Measurements from ENCODE around the gene LHPP.

Gene LHPP

GRCh38 chr10:124500757-124501156, 39.1 kb downstream of the LHPP start:
- no peak for DNase-seq

GRCh38 chr10:124504711-124505110, 43.1 kb downstream of the LHPP start:
- DNase-seq = no peak

DNA sequence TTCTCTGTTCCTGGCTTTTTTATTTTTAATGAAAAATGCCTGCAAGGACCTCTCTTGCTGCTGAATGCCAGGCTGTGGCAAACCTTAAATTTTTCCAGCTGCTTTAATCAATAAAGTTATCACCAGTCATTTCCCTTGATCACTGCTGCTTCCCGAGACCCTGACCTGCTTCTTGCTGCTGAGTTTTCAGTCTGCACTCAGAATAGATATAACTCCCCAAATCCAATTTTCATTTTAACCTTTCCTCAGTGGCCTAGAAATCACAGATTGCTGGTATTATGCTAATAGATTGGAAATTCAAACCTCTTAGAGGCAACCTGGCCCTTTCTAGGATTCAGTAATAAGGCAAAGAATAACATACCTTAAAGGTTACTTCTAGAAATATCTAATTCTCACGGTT, 43.7 kb downstream of the LHPP start:
- no peak for DNase-seq

GRCh38 chr10:124508070-124508667, 46.5 kb downstream of the LHPP start:
- no peak for DNase-seq

GRCh38 chr10:124508907-124509454, 47.4 kb downstream of the LHPP start:
- DNase-seq = no peak

GRCh38 chr10:124509880-124510632, 48.4 kb downstream of the LHPP start:
- no peak for DNase-seq

DNA sequence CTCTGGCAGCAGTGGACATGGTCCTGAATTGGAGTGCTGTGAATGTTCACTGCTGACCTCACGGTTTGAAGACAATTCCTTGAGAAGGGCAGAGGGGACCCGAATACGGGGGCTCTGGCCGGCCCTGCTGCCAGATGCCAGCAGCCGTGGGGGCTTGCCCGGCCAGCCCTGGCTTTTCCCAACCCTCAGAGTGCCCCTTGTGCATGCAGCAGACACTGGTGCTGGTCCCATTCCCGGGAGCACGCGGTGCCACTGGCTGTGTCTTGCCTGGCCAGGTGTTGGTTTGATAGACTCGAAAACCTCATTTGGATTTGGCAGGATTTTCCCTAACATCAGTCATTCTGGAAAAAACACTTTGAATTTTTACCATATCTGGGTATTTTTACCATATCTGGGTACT, 49.1 kb downstream of the LHPP start:
- no peak for DNase-seq

- DNase-seq = no peak
Observed at GRCh38 chr10:124511205-124512039, 49.8 kb downstream of the LHPP start.

DNA sequence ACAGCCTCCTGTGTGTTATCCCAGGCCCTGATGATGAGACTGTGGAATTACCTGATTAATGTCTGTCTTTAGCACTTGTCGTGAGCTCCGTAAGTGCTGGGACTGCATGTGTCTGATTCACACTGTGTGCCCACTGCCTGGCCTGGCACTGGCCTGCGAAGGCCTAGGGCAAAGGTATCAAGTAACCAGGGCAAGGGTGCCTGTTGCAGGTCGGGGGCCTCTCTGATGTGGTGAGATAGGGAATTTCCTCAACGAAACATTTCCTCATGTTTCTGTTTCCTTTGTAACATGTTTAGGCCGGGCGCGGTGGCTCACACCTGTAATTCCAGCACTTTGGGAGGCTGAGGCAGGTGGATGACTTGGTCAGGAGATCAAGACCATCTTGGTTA, 50.4 kb downstream of the LHPP start:
- no peak for DNase-seq

- no peak for DNase-seq
Observed at GRCh38 chr10:124512600-124512999, 51.0 kb downstream of the LHPP start.

DNA sequence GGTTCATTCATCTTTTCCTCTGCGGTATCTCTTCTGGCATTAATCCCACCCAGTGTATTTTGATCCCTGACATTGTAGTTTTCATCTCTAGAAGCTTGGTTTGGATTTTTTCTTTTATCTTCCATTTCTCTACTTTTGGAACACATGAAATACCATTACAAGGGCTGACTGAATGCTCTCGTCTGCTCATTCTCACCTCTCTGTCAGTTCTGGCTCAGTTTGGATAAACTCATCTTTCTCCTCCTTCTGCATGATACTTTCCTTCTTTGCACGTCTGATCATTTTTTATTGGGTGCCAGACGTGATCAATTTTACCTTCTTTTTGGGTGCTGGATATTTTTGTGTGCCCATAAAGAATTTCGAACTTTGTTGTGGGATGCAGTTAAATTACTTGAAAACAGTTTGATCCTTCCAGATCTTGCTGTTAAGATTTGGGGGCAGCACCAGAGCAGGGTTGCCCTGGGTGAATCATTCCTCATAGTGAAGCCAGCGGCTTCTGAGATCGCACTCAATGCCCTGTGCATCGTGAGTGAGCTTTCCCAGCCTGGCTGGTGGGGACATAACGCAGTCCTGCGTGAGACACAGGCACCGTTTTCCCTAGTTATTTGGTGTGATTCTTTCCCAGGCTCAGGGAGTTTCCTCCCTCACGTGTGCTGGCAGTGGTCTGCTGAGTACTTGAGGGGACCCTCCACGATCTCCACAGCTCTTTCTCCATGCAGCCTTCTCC, 53.8 kb downstream of the LHPP start:
- DNase-seq = no peak

DNA sequence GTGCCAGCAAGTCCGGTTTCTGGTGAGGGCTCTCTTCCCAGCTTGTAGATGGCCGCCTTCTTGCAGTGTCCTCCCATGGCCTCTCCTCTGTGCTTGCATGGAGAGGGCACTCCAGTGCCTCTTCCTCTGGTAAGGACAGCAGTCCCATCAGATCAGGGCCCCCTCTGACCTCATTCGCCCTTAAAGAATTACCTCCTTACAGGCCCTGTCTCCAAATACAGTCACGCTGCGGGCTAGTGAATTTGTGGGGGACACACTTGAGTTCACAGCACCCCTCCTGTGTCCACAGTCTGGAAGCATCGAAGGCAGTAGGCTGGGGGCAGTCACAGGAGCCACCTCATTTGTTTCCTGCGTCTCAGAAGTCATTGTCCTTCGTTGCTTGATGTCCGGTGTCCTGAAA, 54.6 kb downstream of the LHPP start:
- no peak for DNase-seq

GRCh38 chr10:124516746-124517397, 55.2 kb downstream of the LHPP start:
- DNase-seq = no peak

- DNase-seq = no peak
Observed at GRCh38 chr10:124517461-124517860, 55.8 kb downstream of the LHPP start.

DNA sequence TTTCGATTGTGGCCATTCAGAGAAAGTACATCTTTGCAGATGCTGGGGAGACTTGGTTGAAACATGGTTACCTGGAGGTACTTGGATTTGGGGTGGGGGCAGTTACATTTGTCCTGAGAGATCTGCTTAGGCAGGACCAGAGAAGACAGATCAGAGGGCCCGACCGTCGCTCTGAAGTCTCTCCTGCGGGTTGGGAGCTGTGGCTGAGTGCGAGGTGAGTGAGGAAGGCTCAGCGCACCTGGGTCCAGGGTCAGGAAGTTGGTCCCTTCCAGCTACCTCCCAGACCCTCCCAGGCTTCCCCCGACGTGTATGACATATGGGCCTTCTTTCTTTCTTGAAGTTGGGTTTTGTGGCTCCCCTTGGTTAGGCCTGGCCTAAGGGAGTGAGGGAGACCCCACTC, 56.3 kb downstream of the LHPP start:
- DNase-seq = no peak

GRCh38 chr10:124518366-124518765, 56.7 kb downstream of the LHPP start:
- DNase-seq = no peak

GRCh38 chr10:124520558-124521428, 59.2 kb downstream of the LHPP start:
- DNase-seq = no peak

DNA sequence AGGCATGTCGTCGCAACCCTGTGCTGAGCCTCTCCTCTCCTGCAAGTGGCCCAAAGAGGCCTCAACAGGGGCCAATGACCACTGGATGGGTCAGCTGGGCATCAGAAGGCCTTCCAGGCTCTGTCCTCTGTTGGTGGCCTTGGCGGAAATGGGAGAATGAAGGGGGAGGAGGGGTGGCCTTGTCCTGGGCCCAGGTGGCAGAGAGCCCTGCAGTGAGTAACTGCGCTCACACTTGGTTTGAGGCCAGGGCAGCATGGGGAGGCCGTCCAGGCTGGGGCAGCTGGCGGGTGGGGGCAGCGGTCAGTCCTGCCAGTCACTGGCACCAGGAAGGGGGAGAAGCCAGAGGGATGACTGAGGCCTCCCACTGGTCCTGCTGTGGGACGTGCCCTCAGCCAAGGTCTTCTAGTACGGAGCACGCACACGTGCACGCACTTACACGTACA, 59.8 kb downstream of the LHPP start:
- no peak for DNase-seq

DNA sequence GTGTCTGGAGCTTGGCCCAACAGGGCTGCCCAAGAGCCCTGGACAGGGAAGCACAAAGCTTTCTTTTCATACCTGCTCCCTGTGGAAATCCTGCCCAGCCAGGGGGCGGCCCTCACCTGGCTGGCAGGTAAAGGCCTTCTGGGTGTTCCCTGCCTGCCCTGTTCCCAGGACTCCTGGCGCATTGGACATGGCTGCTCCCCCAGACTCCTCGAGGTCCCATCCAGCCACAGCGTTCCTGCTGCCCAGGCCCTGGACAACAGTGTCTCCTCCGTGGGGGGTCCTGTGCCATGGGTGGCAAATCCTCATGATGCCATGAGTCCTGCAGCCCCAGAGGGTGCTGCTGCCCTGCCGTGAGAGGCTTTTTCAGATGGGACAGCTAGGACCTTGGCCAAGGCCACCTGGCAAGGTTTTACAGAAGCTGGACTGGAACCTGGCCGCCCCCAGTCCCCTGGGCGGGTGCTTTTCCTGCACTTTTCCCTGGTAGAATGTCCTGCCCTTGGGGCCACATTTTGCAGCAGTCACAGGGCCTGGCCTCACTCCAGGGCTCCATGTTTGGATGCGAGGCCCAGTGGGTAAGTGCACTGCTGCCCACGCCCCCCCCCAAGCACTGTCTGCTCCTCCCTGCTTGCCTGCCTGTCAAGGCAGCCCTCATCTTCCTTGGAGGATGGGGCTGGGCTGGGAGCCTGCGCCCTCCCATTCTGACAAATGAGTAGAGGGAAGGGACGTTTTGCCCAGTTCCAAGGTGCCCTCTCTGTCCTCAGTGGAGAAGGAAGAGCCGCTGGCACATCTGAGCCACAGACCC, 60.7 kb downstream of the LHPP start:
- DNase-seq = no peak

Measured in activated gamma-delta T cell (primary cell).